Activated CD8-positive, alpha-beta memory T cell treated with anti-CD3 and anti-CD28 coated beads, Interleukin-2, amount 50 U/mL, for 24 hours (primary cell): ENCODE data around the gene MAML2.

Experiments used
- DNase-seq: peaks from one replicate; pipeline ENCODE4 v3.0.0-alpha.2; 2020; ENCODE audit errors: extremely low read depth

MAML2 gene

DNA sequence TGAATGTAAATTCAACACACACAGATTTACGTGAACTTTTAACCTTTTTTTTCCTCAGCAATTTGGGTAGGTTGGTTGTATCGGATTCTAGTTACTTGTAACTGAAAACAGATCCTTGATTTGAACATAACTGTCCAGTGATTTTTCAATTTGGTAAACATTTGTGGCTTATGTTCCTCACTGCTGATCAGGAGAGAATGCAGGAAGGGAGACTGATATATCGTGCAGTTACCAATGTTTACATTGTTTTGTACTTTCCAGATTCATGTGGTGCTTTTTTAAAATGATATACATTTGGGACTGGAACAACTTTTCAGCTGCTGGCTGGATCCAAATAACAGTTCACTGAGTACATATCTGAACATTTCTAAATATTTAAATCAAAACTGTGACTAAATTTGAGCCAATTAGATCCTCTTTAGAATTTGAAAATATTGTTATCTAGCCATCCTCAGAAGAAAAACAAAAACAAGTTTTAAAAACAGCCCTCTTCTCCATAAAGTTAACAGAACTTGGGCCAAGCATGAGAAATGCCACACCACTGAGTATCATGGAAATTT, 334.8 kb downstream of the MAML2 start:
- no peak for DNase-seq

DNA sequence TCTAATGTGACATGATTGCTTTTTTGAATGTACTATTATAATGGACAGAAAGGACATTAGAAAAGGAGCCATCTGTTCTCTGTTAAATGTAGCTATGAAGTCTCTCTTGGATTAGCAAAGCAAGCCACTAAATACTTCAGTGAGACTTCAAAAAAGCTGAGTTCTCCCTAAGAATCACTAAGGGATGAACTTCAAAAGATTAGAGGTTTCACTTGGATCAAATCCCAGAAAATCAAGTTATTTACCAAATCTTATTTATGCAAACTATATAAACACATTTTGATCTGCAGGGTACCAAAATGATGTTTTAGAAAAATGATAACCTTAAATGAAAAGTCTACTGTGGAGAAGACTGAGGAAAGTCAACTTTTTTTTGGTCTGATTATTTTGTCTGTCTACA, 337.0 kb downstream of the MAML2 start:
- DNase-seq = no peak

DNA sequence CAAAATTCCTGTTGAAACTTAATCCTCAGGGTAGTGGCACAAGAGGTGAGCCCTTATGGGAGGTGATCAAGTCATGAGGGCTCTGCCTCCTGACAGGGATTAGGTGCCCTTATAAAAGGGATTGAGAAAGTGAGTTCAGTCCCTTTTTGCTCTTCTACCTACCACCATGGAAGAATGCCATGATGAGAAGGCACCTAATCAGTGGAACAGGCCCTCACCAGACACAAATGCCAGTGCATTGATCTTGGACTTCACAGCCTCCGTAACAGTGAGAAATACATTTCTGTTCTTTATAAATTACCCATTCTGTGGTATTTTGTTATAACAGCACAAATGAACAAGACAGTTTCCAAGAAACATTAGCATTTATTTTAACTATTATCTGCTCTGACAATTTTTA, 338.1 kb downstream of the MAML2 start:
- no peak for DNase-seq

DNA sequence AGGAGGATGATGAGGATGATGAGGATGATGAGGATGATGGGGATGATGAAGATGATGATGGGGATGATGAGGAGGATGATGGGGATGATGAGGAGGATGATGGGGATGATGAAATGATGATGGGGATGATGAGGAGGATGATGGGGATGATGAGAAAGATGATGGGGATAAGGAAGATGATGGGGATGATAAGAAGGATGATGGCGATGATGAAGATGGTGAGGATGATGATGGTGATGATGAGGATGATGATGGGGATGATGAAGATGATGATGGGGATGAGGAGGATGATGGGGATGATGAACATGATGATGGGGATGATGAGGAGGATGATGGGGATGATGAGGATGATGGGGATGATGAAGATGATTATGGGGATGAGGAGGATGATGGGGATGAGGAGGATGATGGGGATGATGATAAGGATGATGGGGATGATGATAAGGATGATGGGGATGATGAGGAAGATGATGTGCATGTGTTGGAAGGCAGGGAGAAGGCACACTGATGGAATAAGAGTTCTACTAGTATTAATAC, 340.2 kb downstream of the MAML2 start:
- DNase-seq = no peak

DNA sequence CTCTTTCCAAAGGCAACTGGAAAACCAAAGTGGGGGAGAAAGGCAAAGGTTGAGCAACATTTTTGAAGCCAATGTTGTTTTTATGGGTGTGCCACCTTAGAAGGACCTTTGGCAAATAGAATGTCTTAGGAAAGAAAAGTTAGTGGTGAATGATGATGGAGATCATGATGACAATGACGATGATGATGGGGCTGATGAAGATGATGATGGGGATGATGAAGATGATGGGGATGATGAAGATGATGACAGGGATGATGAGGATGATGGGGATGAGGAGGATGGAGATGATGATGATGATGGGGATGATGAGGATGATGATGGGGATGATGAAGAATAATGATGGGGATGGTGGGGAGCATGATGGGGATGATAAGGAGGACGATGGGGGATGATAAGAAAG, 340.7 kb downstream of the MAML2 start:
- DNase-seq = no peak

DNA sequence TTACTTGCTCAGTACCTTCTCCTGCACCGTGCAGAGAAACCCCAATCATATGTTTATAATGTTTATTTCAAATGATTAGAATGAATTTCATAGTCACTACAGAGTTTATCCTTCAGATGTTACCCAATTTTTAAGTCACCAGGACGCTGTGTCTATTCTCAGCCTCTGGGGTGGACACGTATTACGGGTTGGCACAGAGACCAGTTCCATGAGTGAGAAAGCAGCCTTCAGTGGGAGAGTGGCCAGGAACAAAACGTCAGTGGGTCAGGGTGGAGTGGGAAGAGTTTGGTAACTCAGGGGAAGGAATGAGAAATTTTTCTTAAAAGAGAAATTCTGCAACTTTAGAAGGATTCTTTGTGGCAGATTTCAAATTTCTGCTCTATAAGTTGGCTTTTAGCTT, 342.0 kb downstream of the MAML2 start:
- no peak for DNase-seq

DNA sequence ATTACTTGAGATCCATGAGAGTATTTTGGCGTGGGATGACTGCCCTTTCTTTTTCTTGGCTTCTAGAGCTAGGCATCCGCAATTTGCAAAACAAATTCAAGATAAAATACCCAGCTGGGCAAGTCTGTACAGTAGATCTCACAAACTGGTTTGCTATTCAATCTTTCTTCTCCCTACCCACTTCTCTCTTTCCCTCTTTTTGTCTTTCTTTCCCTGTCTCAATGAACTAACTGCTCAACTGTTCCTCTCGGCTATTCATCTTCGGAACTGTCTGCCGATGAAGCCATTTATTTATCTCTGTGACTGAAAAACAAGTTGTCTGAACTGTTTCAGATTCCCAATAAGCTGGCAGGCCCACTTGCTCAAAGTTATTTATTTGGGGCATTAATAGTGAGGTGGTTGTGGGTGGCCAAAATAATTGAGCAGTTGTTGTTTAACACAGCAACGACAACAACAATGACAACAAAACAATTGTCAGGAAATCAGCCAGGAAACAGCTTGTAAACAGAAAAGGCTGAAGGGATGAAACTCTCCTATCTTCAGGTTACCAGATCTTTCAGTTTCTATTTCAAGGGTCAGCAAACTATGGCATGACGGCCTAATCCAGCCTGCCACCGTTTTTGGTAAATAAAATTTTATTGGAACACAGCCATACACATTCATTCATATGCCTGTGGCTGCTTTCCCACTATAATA, 343.1 kb downstream of the MAML2 start:
- DNase-seq = no peak

DNA sequence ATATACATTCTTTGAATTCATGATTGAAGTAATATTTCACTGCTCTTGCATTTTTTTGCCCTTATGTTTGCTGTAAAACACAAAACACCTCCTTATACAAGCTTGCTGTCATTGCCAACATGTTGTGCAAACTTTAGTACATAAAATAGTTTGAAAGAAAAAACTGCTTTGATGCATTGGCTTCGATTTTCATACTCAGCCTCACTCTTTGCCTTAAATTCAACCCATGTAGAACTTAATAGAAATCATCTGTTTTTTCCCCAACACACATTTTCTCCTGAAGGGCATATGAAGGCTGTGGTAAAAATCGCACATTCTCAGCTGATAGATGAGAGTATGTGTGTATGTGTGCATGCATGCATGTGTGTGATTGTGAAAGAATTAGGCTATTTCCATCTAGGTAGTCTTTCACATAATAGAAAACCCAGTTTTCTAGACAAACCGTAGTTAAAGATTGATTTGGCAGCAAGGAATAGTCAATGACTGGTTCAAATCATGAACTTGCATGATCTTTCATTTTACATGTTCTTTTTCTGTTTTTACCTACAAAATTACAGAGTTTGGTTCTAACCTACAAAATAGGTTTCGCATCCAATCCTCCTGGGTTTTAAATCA, 346.3 kb downstream of the MAML2 start:
- DNase-seq = no peak

DNA sequence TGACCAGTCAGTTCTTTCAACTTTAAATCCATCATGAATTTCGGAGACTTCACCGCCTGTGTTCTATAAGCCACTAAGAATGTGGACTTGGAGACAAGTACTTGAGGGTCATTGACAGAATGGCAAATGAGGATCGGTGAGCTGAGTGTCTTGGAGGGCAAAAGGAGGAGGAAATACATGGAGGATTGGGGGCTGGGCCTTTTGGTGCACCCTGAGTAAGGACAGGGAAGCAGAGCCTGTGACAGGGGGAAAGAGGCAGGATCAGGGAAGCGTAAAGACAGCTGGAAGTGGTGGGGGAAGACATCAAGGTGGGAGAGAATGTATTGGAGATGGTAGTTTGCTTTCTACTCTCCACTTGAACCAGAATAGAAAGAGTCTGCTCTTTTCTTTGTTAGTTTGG, 348.7 kb downstream of the MAML2 start:
- DNase-seq = no peak

DNA sequence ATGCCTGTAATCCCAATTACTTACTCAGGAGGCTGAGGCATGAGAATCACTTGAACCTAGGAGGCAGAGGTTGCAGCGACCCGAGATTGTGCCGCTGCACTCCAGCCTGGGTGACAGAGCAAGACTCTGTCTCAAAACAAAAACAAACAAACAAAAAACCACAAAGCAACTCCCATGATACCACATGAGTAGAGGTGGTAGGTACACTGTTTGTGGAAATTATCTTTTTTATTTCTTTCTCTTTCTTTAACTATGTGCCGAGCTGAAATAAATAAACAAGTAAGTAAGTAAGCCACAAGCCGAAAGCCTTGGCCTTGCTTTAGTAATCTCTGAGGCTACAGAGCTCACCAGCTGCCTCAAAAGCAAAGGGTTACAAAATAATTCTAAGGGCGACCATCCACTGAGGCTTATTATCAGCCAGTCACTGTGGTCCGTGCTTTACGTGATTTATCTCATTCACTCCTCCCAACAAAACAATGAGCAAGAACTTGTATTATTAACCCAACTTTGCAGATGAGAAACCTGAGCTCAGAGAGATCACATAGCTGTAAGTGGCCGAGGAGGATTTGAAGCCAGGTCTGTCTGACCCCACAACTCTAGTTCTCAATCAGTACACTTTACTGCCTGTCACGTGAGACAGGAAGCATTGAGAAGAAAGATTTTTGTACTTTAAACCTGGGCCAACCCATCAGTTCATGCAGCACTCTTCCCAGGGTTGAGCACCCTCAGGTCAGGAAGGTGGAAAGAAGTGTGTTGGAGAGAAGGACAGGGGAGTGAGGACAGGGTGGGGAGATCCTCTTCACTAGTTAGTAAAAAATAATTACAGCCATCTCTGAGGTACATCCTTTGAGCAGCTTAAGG, 349.3 kb downstream of the MAML2 start:
- no peak for DNase-seq

DNA sequence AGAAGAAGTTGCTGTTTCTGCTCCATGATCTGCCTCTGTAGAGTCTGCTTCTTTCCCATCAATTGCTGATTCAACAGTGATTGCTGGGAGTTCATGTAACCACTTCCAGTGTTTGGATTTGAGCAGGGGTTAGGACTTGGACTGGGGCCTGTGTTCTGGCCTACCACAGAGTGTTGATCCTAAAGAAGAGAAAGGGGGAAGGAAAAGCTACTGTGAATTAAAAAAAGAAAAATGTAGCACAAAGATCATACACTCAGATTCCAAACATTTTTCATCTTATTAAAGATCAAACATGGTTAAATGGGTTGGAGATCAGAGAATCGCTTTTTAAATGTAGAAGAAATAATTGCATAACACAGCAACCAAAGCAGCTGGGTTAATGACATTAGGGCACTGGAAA, 351.4 kb downstream of the MAML2 start:
- no peak for DNase-seq

DNA sequence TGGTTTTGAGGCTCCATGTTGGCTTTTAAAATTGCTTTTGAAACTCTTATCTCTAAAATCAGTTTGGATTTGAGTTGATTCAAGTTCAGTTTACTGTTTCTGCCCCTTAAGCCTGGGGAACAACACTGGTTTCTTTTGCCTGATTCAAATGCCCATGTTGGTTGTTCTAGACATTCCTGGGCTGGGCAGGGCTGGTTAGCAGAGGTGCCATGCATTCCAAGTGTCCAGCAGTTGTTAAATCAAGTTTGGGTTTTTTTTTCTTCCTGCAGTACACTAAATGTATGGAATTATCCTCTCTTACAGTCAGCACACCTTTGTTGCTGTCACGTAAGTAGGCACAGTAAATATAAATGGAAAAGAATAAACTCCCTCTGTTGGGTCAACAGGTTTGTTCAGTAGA, 351.9 kb downstream of the MAML2 start:
- no peak for DNase-seq

DNA sequence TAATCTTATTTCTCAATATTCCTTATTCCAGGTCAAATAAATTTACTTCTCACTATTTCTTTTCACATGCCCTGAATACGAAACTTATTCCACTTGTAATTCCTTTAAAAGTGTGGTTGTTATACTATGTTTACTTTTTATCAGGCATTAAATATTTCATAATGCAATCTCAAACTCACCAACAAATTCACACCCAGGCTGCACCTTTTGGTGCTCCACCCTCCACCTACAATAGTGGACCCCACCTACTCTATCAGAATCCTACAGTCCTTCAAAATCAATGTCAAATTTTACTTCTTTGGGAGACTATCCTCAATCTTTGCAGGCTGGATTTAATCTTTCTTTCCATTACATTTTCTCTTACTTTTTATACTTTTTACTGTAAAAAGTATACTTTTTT, 353.2 kb downstream of the MAML2 start:
- no peak for DNase-seq

DNA sequence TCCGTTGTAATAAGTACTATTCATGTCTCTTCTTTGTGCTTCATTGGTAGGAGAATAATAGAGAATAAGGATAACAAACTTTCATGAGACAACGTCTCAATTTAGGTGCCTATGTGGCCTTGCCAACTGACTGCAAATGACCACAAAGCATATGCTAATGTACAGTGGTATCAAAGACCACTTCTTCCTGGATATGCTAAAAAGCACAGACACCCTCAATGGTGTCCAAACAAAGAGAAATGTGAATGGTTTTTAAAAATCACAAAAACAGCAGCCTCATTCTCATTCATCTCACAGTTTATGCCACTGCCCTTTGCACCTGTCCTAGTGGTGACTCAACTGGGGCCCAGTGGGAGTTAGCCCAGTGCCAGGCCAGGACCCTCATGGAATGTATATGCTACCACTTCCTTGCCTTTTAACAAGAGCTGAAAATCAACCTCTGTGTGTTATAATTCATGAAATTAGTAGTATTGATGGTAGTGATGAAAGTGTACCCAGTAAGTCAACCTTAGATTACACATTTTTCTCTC, 353.9 kb downstream of the MAML2 start:
- DNase-seq = no peak

DNA sequence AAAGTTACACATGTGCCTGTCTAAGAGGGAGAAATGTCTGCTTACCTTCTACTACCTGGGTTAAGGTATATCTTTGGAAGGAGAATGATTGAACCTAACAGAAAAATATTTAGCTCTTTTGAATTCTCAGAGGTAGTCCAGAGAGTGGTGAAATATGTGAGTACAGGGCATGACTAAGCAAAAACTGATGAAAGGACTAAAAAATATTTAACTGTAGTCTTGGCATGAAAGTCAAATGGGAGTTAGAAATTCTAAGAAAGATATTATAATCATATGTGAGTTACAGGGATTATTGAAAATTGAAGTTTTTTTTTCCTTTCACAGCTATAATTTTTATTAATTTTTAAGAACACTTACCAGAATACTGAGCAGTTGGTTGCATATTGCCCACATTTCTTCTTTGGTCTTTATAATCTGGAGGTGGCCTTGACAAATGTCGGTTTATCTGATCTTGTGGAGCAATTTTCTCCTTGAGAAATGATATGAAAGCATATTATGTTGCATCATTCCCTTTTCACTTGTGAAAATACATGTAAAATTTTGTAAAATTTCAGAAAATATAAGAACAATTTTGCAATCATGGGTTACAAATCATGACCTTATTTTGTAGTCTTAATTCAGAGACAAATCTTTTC, 357.7 kb downstream of the MAML2 start:
- no peak for DNase-seq

DNA sequence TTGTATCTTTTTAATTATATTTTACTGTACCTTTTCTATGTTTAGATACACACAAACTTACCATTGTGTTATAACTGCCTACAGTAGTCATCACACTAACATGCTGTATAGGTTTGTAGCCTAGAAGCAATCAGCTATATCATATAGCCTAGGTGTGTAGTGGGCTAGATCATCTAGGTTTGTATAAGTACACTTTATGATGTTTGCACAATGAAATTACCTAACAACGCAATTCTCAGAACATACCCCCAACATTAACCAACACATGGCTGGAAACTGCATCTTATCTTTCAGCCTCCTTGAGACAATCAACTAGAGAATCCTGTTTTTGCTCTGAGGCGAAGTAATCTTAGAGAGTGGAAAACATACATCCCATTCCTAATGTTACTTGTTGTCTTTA, 358.9 kb downstream of the MAML2 start:
- DNase-seq = no peak

DNA sequence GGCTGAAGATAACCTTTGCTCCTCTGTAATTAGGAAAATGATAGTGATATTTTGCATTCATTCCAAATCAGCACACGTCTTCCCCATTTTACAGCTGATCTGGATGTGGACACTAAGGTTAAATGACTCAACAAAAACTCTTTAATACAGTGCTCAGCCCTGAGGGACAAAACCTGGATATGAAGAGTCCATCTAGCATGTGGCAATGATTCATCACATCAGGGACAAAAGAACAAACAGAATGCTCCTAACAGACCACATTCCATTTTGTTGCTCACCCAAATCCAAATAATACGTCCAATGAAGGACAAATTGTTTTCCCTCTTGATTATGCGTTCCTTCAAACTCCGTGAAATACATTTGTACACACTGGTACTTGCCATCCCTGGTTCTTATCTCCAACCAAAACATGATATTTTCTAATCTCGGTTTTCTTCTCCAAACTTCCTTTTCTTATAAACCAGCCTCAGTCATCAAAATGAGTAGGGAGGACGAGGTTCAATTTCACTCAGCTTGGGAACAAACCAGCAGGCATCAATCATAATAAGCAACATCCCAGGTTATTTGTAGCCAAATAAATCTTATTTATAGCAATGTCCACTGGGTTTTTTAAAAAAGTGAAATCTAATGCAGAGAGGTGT, 365.3 kb downstream of the MAML2 start:
- DNase-seq = no peak

DNA sequence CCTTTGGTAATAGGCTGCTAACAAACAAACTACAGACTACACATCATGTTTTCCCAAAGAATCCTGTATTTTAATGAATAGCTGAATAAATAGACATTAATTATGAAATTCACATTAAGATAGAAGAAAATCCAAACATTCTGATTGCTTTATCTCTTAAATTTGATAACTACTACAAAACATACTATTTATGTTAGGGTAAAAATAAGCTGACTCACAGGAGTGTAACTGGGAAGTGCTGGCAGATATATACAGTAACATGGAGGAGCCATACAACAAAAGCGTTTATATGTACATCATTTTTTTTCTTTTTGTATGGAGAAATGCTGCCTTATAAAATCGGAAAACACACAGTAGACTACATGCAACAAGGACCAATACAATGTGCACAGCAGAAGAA, 366.4 kb downstream of the MAML2 start:
- DNase-seq = no peak

DNA sequence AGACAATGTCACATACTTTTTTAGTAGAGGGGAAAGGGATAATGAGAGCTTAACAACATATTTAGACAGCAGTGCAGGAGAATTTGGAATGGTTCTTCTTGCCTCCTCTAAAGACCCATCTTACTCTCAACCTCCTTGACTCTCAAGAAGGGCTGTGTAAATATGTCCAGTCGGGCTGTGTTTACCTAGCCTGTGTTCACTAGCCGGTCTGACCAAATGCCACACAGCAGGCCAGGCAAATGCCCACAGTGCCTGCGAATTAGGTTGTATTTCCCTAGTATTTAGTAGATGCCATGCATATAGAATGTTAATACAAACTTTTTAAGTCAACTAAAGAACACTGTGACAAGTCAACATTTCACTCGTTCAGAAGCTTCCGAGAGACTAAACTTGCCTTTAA, 367.7 kb downstream of the MAML2 start:
- no peak for DNase-seq

DNA sequence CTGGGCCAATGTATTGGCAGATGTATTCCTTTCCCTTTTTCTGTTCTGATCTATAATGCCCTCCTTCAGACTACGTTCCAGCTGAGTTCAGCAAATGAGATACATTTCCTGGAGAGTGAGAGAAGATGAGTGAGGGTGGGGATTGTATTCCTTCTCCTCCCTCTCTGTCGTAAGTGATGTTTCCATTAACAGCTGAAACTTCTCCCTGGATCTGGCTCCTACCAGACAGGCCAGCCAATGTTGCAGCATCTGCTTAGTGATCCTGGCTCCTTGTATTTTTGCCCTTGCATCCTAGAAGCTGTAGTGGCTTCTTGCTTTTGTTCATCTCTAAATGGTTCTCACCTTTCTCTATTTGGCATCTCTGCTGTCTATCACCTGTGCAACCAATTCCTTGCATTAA, 370.9 kb downstream of the MAML2 start:
- DNase-seq = no peak

DNA sequence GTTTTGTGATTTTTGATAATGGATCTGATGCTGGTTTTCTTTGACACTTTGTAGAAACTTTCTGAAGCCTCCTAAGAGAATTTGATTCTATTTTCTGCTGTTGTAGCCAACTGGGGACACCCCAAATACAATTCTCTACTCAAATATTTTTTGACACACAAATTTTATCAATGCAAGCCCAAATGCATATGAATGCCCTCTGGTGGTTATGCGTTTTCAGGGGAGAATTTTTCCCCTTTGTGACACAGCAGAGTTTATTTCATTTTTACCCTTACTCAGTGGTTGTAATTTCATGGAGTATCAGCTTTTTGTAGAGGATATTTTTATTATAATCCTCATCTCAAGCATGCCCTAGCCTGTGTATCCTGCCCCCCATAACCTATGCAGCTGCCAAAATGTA, 374.4 kb downstream of the MAML2 start:
- no peak for DNase-seq
